ENCODE results near the gene MPP2. TPM values are rescaled to one million over a fixed set of nuclear protein-coding genes. Genes with fewer than 3 reads are reported as not detected.

MPP2 gene
- total and polyA plus RNA-seq, 2 donors (not counting 3 experiments of a cell fraction or from before 2014, with no cell fraction given): 1.4 to 1.6 TPM

DNA sequence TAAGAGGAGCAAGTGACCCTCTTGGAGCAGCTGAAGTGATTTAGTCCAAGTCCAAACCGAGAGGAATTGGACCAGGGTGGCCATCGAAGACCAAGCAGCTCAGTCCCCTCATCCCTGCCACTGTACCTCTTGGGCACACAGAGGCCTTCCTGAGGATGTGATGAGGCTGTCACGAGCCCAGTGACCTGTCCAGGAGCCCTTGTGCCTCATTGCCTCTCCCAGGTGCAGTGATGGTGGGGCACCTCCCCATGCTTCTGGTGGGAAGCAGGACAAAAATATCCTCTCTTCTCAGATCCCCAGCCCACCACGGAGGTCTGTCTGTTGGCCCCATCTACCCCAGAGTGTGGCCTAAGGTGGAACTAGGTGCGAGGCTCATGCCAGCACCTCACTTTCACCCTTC is 63.1 kb downstream of the MPP2 start:
- no peaks in the 10 kb centered on the region for H3K4me1 ChIP-seq (ENCODE audit: control insufficient read depth, extremely low read depth, insufficient read depth, low read length)
- FAIRE-seq (no peak), DNase-seq (ENCODE audit: low read depth, low spot score) (no peak)
- no peak for TF ChIP-seq GATA2 (IDR thresholded peaks at IDR 0.05; ENCODE audit: insufficient read depth, insufficient read length, low read depth, low read length)
- TF ChIP-seq, protein P1, sequence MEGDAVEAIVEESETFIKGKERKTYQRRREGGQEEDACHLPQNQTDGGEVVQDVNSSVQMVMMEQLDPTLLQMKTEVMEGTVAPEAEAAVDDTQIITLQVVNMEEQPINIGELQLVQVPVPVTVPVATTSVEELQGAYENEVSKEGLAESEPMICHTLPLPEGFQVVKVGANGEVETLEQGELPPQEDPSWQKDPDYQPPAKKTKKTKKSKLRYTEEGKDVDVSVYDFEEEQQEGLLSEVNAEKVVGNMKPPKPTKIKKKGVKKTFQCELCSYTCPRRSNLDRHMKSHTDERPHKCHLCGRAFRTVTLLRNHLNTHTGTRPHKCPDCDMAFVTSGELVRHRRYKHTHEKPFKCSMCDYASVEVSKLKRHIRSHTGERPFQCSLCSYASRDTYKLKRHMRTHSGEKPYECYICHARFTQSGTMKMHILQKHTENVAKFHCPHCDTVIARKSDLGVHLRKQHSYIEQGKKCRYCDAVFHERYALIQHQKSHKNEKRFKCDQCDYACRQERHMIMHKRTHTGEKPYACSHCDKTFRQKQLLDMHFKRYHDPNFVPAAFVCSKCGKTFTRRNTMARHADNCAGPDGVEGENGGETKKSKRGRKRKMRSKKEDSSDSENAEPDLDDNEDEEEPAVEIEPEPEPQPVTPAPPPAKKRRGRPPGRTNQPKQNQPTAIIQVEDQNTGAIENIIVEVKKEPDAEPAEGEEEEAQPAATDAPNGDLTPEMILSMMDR (IDR thresholded peaks at IDR 0.05; ENCODE audit: extremely low read depth in 1 of 2, insufficient read depth in 1 of 2, low read depth in 1 of 2, low read length in 2 of 2): no peak
- TF ChIP-seq MYC (IDR thresholded peaks at IDR 0.05; ENCODE audit: low read depth, low read length): no peak
- TF ChIP-seq, protein P2, sequence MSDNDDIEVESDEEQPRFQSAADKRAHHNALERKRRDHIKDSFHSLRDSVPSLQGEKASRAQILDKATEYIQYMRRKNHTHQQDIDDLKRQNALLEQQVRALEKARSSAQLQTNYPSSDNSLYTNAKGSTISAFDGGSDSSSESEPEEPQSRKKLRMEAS (IDR thresholded peaks at IDR 0.05; ENCODE audit: insufficient read depth, insufficient read length): no peak
- TF ChIP-seq EZH2 (IDR thresholded peaks at IDR 0.05; ENCODE audit: borderline replicate concordance, low read depth, low read length, severe bottlenecking): no peak
- TF ChIP-seq JUN (IDR thresholded peaks at IDR 0.05; ENCODE audit: borderline replicate concordance, insufficient read depth, insufficient read length, low read depth): no peak
- TF ChIP-seq FOS (IDR thresholded peaks at IDR 0.05; ENCODE audit: borderline replicate concordance, insufficient read depth, low read length): no peak
- TF ChIP-seq POLR2AphosphoS5 (IDR thresholded peaks at IDR 0.05; ENCODE audit: insufficient read depth, low read depth, low read length): no peak
- no peak for TF ChIP-seq POLR2A (IDR thresholded peaks at IDR 0.05; ENCODE audit: low read depth, low read length)
- H3K36me3 ChIP-seq (ENCODE audit: control insufficient read depth in 2 of 2, extremely low read depth in 1 of 2, insufficient read depth in 2 of 2, low read length in 2 of 2): no peaks in the 10 kb centered on the region
- no peak overlapping the region for H2AFZ ChIP-seq (ENCODE audit: low read depth, low read length)
- H3K4me2 ChIP-seq (ENCODE audit: insufficient read depth, low read length): no peak overlapping the region
- H4K20me1 ChIP-seq (replicated peaks; ENCODE audit: control insufficient read depth, extremely low read depth, insufficient read depth, low read length): no peaks in the 10 kb centered on the region
- H3K79me2 ChIP-seq (ENCODE audit: control insufficient read depth, insufficient read depth, low read length): no peaks in the 10 kb centered on the region
- no peak overlapping the region for H3K9ac ChIP-seq (replicated peaks; ENCODE audit: extremely low read depth, insufficient read depth, low read length)
- H3K27me3 ChIP-seq (ENCODE audit: control insufficient read depth in 2 of 2, insufficient read depth in 2 of 2, low read length in 2 of 2): peaks cover 0 to 2% of the 10 kb centered on the region in 2 experiments
- H3K9me3 ChIP-seq (replicated peaks; ENCODE audit: control insufficient read depth, insufficient read depth, low read length): no peaks in the 10 kb centered on the region
- no TSS peak for BruUV-seq (replicated peaks)
- no peak overlapping the region for H3K4me3 ChIP-seq (replicated peaks in 1 of 3; ENCODE audit: insufficient read depth in 1 of 3, low read depth in 1 of 3, low read length in 3 of 3)
- intact Hi-C loops (cut with micrococcal nuclease): no loop called here
- no peaks in the 10 kb centered on the region for H3K9me1 ChIP-seq (replicated peaks; ENCODE audit: control insufficient read depth, extremely low read depth, insufficient read depth, low read length)
- no peak overlapping the region for H3K27ac ChIP-seq (ENCODE audit: insufficient read depth, low read depth, low read length)
- CTCF ChIA-PET: interaction anchor here (1.3 to 3.8 kb wide), 2 partner anchors 36 to 55 kb away, joined by 4 to 153 read pairs; no protein-coding TSS in a partner anchor
- POLR2A ChIA-PET: no interaction called here
- dilution Hi-C loops (cut with MboI; ENCODE audit: extremely low pct_ligation_motif_present, low sequenced_read_pairs): no loop called here
